GM18519 (cell line): ENCODE measurements around the gene SFXN3.
A peak's percentile ranks its signal among the peaks of the same experiment; 100 is the strongest.

Experiments used
- ATAC-seq: cut with Tn5 transposase; IDR thresholded peaks from one replicate; pipeline ENCODE4 v1.9.1; 2021; ENCODE audit warnings: mild to moderate bottlenecking, moderate library complexity; ENCODE audit not compliant: unreplicated experiment, low FRiP score

SFXN3 gene

GRCh38 chr10:101031128-101031795 is at the start of gene SFXN3, which contains the start of gene PDZD7:
Gene SFXN3, plus strand, starts transcription at chr10:101031234. Its CDS starts 3,461 bp downstream, at chr10:101034695.
Gene PDZD7, minus strand, starts transcription at chr10:101031129. Its CDS starts 910 bp downstream, at chr10:101030219.
- ATAC-seq: peak; percentile 63

GRCh38 chr10:100982916-100983830 is 47.9 kb upstream of the SFXN3 start:
- ATAC-seq: no peak

- no peak for ATAC-seq
Measured at GRCh38 chr10:100983868-100984671, 47.0 kb upstream of the SFXN3 start.

GRCh38 chr10:100984672-100985177 is 46.3 kb upstream of the SFXN3 start:
- ATAC-seq: no peak

GRCh38 chr10:100985336-100985735 is 45.7 kb upstream of the SFXN3 start:
- no peak for ATAC-seq

- no peak for ATAC-seq
Measured at GRCh38 chr10:100986623-100986951, 44.4 kb upstream of the SFXN3 start.

GRCh38 chr10:100986952-100987684 is 43.9 kb upstream of the SFXN3 start, which contains the start of the genes MRPL43 and TWNK:
Gene MRPL43, minus strand, starts transcription at chr10:100987497. Its CDS starts 54 bp downstream, at chr10:100987443.
Gene TWNK, plus strand, starts transcription at chr10:100987543. Its CDS starts 668 bp downstream, at chr10:100988211.
- peak; percentile 57 for ATAC-seq

GRCh38 chr10:100987685-100988049 is 43.4 kb upstream of the SFXN3 start:
- no peak for ATAC-seq

GRCh38 chr10:100988166-100988565 is 42.9 kb upstream of the SFXN3 start:
- ATAC-seq: no peak

- no peak for ATAC-seq
Measured at GRCh38 chr10:100989088-100989487, 41.9 kb upstream of the SFXN3 start.

- ATAC-seq: no peak
Measured at GRCh38 chr10:100993986-100994708, 36.9 kb upstream of the SFXN3 start.

GRCh38 chr10:100995181-100995580 is 35.9 kb upstream of the SFXN3 start:
- ATAC-seq: no peak

GRCh38 chr10:100996678-100997359 is 34.2 kb upstream of the SFXN3 start:
- no peak for ATAC-seq

GRCh38 chr10:100997360-100998182 is 33.5 kb upstream of the SFXN3 start:
- ATAC-seq: no peak

GRCh38 chr10:100998183-100998990 is 32.6 kb upstream of the SFXN3 start:
- ATAC-seq: no peak

- no peak for ATAC-seq
Measured at GRCh38 chr10:100998991-100999741, 31.9 kb upstream of the SFXN3 start.
